DND-41 (cell line): Measurements from ENCODE around the gene NRP1.

Source experiments
- ATAC-seq: fragments of 200-7000 bp; cut with Tn5 transposase; 3 replicates; pipeline ENCODE4 v1.9.1; 2021; ENCODE audit warnings: low read depth; ENCODE audit not compliant: insufficient read depth
- DNase-seq: peaks from one replicate; pipeline ENCODE4 v3.0.0-alpha.2; 2020
- H2AFZ ChIP-seq: 2 replicates; pipeline ENCODE4 v1.6.0; 2012; ENCODE audit warnings: low read depth, low read length
- H3K27ac ChIP-seq: 2 replicates; pipeline ENCODE4 v1.5.1; 2012; ENCODE audit warnings: low read length, inconsistent platforms
- H3K27me3 ChIP-seq: fragments of 200-600 bp; sonication (generic); 2 replicates; pipeline ENCODE4 v1.6.0; 2012; ENCODE audit warnings: low read length, mild to moderate bottlenecking, inconsistent platforms; ENCODE audit not compliant: insufficient read depth, poor library complexity
- H3K36me3 ChIP-seq: 2 replicates; pipeline ENCODE4 v1.5.1; 2012; ENCODE audit warnings: low read length, inconsistent platforms; ENCODE audit not compliant: insufficient read depth
- H3K4me1 ChIP-seq: 2 replicates; pipeline ENCODE4 v1.5.1; 2012; ENCODE audit warnings: mild to moderate bottlenecking, low read length; ENCODE audit not compliant: insufficient read depth
- H3K4me2 ChIP-seq: 2 replicates; pipeline ENCODE4 v1.6.0; 2012; ENCODE audit warnings: mild to moderate bottlenecking, moderate library complexity, low read length, inconsistent platforms; ENCODE audit not compliant: insufficient read depth
- H3K4me3 ChIP-seq, 2 experiments: fragments of 200-600 bp in 1 of 2; shearing (Covaris generic) in 1 of 2; 2 replicates each; pipeline ENCODE4 v1.5.1; 2012 to 2016; ENCODE audit warnings: inconsistent platforms in 2 of 2, low read length in 2 of 2, mild to moderate bottlenecking in 2 of 2, low read depth in 1 of 2, moderate library complexity in 1 of 2
- H3K79me2 ChIP-seq: 2 replicates; pipeline ENCODE4 v1.6.0; 2012; ENCODE audit warnings: low read length, inconsistent platforms; ENCODE audit not compliant: insufficient read depth
- H3K9ac ChIP-seq: 2 replicates; pipeline ENCODE4 v1.6.0; 2012; ENCODE audit warnings: low read depth, mild to moderate bottlenecking, inconsistent platforms, low read length, moderate library complexity
- H3K9me3 ChIP-seq: 2 replicates; pipeline ENCODE4 v1.5.1; 2012; ENCODE audit warnings: low read length, moderate library complexity, mild to moderate bottlenecking, inconsistent platforms; ENCODE audit not compliant: insufficient read depth, severe bottlenecking
- H4K20me1 ChIP-seq: 2 replicates; pipeline ENCODE4 v1.6.0; 2012; ENCODE audit warnings: low read length; ENCODE audit not compliant: insufficient read depth
- EZH2 ChIP-seq: IDR thresholded peaks from 3 replicates; pipeline ENCODE4 v1.6.1; 2012; ENCODE audit warnings: borderline replicate concordance, low read depth, mild to moderate bottlenecking, moderate library complexity, low read length, inconsistent platforms; ENCODE audit not compliant: severe bottlenecking
- TF ChIP-seq, protein P1 (sequence below): IDR thresholded peaks from 2 replicates; pipeline ENCODE4 v1.5.1; 2012; ENCODE audit warnings: borderline replicate concordance, low read length, moderate library complexity, mild to moderate bottlenecking; ENCODE audit not compliant: poor library complexity, severe bottlenecking; ENCODE audit errors: extremely low read depth

NRP1 gene

GRCh38 chr10:33216661-33217427 lies 117.6 kb downstream of the NRP1 start:
- H3K4me2 ChIP-seq, result no peak overlapping the region
- no peak for DNase-seq

DNA sequence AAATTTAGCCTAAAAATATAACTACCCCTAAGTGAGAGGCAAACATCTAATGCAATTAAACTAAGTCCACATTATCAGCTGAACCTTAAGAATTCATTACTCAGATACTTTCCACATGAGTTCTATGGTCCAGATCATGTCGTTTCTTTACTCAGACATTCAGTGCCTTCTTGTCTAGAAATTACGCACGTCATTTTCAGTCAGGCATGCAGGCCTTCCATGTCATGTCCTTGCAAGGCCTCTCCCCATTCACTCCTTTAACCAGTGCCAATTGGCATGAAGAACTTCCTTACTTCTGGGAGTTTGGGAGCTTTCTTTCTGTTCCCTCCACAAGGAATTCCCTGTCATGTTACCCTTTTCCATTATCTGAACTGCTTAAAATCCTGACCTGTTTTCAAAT lies 118.8 kb downstream of the NRP1 start:
- H4K20me1 ChIP-seq, result no peaks in the 10 kb centered on the region
- ATAC-seq (no peak), DNase-seq (no peak)
- H3K4me3 ChIP-seq, result no peak overlapping the region
- TF ChIP-seq, protein P1, sequence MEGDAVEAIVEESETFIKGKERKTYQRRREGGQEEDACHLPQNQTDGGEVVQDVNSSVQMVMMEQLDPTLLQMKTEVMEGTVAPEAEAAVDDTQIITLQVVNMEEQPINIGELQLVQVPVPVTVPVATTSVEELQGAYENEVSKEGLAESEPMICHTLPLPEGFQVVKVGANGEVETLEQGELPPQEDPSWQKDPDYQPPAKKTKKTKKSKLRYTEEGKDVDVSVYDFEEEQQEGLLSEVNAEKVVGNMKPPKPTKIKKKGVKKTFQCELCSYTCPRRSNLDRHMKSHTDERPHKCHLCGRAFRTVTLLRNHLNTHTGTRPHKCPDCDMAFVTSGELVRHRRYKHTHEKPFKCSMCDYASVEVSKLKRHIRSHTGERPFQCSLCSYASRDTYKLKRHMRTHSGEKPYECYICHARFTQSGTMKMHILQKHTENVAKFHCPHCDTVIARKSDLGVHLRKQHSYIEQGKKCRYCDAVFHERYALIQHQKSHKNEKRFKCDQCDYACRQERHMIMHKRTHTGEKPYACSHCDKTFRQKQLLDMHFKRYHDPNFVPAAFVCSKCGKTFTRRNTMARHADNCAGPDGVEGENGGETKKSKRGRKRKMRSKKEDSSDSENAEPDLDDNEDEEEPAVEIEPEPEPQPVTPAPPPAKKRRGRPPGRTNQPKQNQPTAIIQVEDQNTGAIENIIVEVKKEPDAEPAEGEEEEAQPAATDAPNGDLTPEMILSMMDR, result no peak
- TF ChIP-seq EZH2, result no peak
- no peak overlapping the region for H3K4me2 ChIP-seq
- no peaks in the 10 kb centered on the region for H3K9me3 ChIP-seq
- no peaks in the 10 kb centered on the region for H3K4me1 ChIP-seq
- H2AFZ ChIP-seq, result no peak overlapping the region
- H3K27me3 ChIP-seq, result no peaks in the 10 kb centered on the region
- H3K36me3 ChIP-seq, result peaks cover 4% of the 10 kb centered on the region; the same call in 1 of the 2 replicates
- H3K27ac ChIP-seq, result no peak overlapping the region
- H3K9ac ChIP-seq, result no peak overlapping the region
- H3K79me2 ChIP-seq, result no peaks in the 10 kb centered on the region

More at GRCh38 chr10:33216661-33217427, 117.6 kb downstream of the NRP1 start:
- Histone ChIP-seq H2AFZ (no peak overlapping the region), H4K20me1 (no peaks in the 10 kb centered on the region), H3K9me3 (no peaks in the 10 kb centered on the region), H3K27me3 (no peaks in the 10 kb centered on the region), H3K4me1 (no peaks in the 10 kb centered on the region), H3K9ac (no peak overlapping the region), H3K4me3 (no peak overlapping the region), H3K27ac (no peak overlapping the region), H3K79me2 (no peaks in the 10 kb centered on the region), H3K36me3 (peaks cover 4% of the 10 kb centered on the region; the same call in 1 of the 2 replicates)
- ATAC-seq, result no peak
- TF ChIP-seq, protein P1, result no peak
- no peak for TF ChIP-seq EZH2

- no peak for DNase-seq
- no peaks in the 10 kb centered on the region for H3K9me3 ChIP-seq
- H2AFZ ChIP-seq, result no peak overlapping the region
- no peak for ATAC-seq
- H3K36me3 ChIP-seq, result peaks cover 4% of the 10 kb centered on the region; the same call in 1 of the 2 replicates
- H3K4me3 ChIP-seq, result no peak overlapping the region
- H3K9ac ChIP-seq, result no peak overlapping the region
- no peaks in the 10 kb centered on the region for H3K27me3 ChIP-seq
- H3K4me2 ChIP-seq, result no peak overlapping the region
- no peaks in the 10 kb centered on the region for H4K20me1 ChIP-seq
- H3K4me1 ChIP-seq, result no peaks in the 10 kb centered on the region
- H3K27ac ChIP-seq, result no peak overlapping the region
- TF ChIP-seq EZH2, result no peak
- TF ChIP-seq, protein P1, result no peak
- no peaks in the 10 kb centered on the region for H3K79me2 ChIP-seq
Measured at GRCh38 chr10:33215154-33215553, 119.3 kb downstream of the NRP1 start.
